NT2/D1 (cell line): ENCODE results near the gene ZCCHC2.

Experiments used
- DNase-seq: peaks from one replicate; pipeline ENCODE4 v3.0.0-alpha.2; 2011; ENCODE audit warnings: low read depth, low spot score
- H3K27me3 ChIP-seq: 2 replicates; pipeline ENCODE4 v1.6.0; 2011; ENCODE audit warnings: mild to moderate bottlenecking; ENCODE audit not compliant: insufficient read length, insufficient read depth
- H3K36me3 ChIP-seq: 2 replicates; pipeline ENCODE4 v1.6.1; 2011; ENCODE audit warnings: mild to moderate bottlenecking, low read length, mixed read lengths; ENCODE audit not compliant: insufficient read depth, insufficient read length
- H3K4me1 ChIP-seq: 2 replicates; pipeline ENCODE4 v1.5.1; 2011; ENCODE audit not compliant: insufficient read depth, insufficient read length
- H3K4me3 ChIP-seq: 2 replicates; pipeline ENCODE4 v1.5.1; 2011; ENCODE audit warnings: low read depth; ENCODE audit not compliant: insufficient read length
- H3K9ac ChIP-seq: 2 replicates; pipeline ENCODE4 v1.6.0; 2011; ENCODE audit warnings: low read depth; ENCODE audit not compliant: insufficient read length
- H3K9me3 ChIP-seq: 2 replicates; pipeline ENCODE4 v1.5.1; 2011; ENCODE audit warnings: mild to moderate bottlenecking, low read length; ENCODE audit not compliant: insufficient read depth
- SUZ12 ChIP-seq: IDR thresholded peaks from 2 replicates; pipeline ENCODE4 v1.6.1; 2011; ENCODE audit not compliant: insufficient read length, insufficient read depth; ENCODE audit errors: extremely low read depth
- YY1 ChIP-seq: IDR thresholded peaks from 2 replicates; pipeline ENCODE4 v1.6.1; 2011; ENCODE audit not compliant: insufficient read length, insufficient read depth
- ZNF274 ChIP-seq: IDR thresholded peaks from 2 replicates; pipeline ENCODE4 v1.6.1; 2011; ENCODE audit warnings: mild to moderate bottlenecking, low read depth, low read length

The ZCCHC2 gene

DNA sequence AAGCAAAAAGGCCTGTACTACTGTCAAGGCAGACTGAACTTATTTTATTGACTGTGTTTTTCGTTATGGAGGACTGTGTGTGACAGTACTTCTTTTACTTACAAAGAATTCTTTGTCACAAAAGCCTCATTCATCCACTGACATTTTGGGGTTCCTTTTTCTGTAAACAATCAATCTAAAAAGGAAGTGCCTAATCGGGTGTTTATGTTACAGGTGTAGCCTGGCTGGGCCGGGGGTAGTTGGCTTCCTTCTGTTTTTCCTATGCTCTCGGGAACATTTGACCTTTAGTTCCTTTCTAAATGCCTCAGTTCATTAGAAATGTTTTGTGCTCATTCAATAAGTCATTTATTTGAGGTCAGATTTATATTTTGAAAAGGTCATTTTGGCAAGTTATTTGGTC is 8.3 kb downstream of the ZCCHC2 start:
- no peaks in the 10 kb centered on the region for H3K9me3 ChIP-seq
- DNase-seq: no peak
- no peak overlapping the region for H3K9ac ChIP-seq
- no peak overlapping the region for H3K4me3 ChIP-seq
- peaks cover 1% of the 10 kb centered on the region for H3K27me3 ChIP-seq
- no peaks in the 10 kb centered on the region for H3K36me3 ChIP-seq
- H3K4me1 ChIP-seq: peaks cover under 1% of the 10 kb centered on the region
- TF ChIP-seq SUZ12 (no peak), ZNF274 (no peak), YY1 (no peak)

- no peaks in the 10 kb centered on the region for H3K9me3 ChIP-seq
- H3K4me3 ChIP-seq: no peak overlapping the region
- no peak for DNase-seq
These were observed 9.1 kb downstream of the ZCCHC2 start for GRCh38 chr18:62531931-62532330.

DNA sequence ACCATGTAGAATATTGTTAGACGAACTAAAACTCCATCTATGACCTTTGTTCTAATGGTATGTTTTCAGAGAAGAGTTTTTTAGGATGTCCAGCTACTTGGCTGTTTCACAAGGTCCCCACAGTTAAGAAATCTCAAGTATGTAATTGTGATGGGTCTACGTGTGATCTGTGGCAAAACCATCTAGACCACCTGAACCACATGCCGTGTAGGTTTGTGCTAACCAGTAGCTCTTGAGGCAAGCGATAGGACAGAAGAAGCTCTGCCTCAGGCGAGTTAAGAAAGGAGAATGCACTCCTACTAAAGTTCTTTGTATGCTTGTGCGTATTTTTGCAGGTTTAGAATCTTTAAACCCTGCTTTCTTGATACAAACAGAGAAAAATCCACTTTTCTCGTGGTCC is 13.2 kb downstream of the ZCCHC2 start:
- DNase-seq: no peak
- H3K36me3 ChIP-seq: peaks cover 3% of the 10 kb centered on the region
- no peaks in the 10 kb centered on the region for H3K9me3 ChIP-seq
- TF ChIP-seq SUZ12 (no peak), ZNF274 (no peak), YY1 (no peak)
- H3K27me3 ChIP-seq: no peaks in the 10 kb centered on the region
- no peaks in the 10 kb centered on the region for H3K4me1 ChIP-seq
- no peak overlapping the region for H3K4me3 ChIP-seq
- no peak overlapping the region for H3K9ac ChIP-seq

More at GRCh38 chr18:62531931-62532330, 9.1 kb downstream of the ZCCHC2 start:
- Histone ChIP-seq H3K36me3 (no peaks in the 10 kb centered on the region), H3K9ac (no peak overlapping the region), H3K27me3 (no peaks in the 10 kb centered on the region), H3K4me1 (no peaks in the 10 kb centered on the region)
- no peak for TF ChIP-seq SUZ12
- no peak for TF ChIP-seq YY1
- TF ChIP-seq ZNF274: no peak

DNA sequence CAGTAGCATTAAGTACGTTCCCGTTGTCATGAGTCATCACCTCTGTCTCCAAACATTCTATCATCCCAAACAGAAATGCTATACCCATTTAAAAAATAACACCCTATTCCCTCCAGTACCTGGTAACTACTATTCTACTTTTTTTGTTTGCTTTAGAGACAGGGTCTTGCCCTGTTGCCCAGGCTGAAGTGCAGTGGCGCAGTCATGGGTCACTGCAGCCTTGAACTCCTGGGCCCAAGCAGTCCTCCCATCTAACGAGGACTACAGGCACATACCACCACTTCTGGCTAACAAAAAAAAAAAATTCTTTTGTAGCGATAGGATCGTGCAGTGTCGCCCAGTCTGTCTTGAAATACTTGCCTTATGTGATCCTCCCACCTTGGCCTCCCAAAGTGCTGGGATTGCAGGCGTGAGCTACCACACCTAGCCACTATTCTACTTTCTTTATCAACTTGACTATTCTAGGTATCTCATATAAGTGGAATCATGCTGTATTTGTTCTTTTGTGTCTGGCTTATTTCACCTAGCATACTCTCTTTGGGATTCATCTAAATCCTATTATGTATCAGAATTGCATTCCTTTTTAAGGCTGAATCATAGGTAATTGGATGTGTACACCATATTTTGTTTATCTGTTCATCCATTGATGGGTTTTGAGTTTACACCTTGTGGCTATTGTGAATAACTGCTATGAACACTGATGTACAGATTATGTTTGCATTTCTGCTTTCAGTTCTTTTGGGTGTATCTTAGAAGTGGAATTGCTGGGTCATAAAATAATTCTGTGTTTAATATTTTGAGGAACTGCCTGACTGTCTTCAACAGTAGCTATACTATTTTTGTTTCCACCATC is 14.4 kb downstream of the ZCCHC2 start:
- DNase-seq: no peak
- TF ChIP-seq SUZ12: no peak
- no peak for TF ChIP-seq ZNF274
- no peak for TF ChIP-seq YY1
- peaks cover 3% of the 10 kb centered on the region for H3K36me3 ChIP-seq
- no peaks in the 10 kb centered on the region for H3K4me1 ChIP-seq
- no peaks in the 10 kb centered on the region for H3K27me3 ChIP-seq
- H3K9me3 ChIP-seq: no peaks in the 10 kb centered on the region
- H3K9ac ChIP-seq: no peak overlapping the region
- no peak overlapping the region for H3K4me3 ChIP-seq

GRCh38 chr18:62537946-62538345 is 15.1 kb downstream of the ZCCHC2 start:
- TF ChIP-seq YY1 (no peak), ZNF274 (no peak), SUZ12 (no peak)
- Histone ChIP-seq H3K9me3 (no peaks in the 10 kb centered on the region), H3K4me1 (no peaks in the 10 kb centered on the region), H3K36me3 (peaks cover 9% of the 10 kb centered on the region), H3K4me3 (no peak overlapping the region), H3K27me3 (no peaks in the 10 kb centered on the region), H3K9ac (no peak overlapping the region)
- DNase-seq: no peak

DNA sequence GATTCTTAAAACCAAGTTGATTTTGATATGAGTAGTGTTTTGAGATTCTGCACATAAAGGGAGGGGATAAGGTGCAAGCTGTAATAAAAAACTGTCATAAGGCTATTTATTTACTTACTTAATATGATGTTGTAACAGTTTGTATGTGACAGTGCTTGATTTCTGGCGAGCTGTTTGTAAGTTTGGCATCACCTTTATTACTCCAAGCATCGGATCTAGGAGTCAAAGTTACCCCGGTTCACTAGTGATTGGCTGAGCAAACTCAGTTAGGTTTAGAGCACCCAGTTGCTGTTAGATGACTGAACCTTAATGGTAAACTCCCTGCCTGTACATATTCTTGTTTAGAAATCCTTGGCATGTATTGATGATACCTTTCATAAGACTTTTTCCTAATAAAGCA is 16.1 kb downstream of the ZCCHC2 start:
- Histone ChIP-seq H3K9me3 (no peaks in the 10 kb centered on the region), H3K4me1 (no peaks in the 10 kb centered on the region)
- TF ChIP-seq YY1 (no peak), ZNF274 (no peak), SUZ12 (no peak)

GRCh38 chr18:62539284-62540165 is 16.7 kb downstream of the ZCCHC2 start:
- no peaks in the 10 kb centered on the region for H3K9me3 ChIP-seq
- DNase-seq: no peak
- peaks cover 17% of the 10 kb centered on the region for H3K36me3 ChIP-seq
- H3K27me3 ChIP-seq: no peaks in the 10 kb centered on the region
- H3K9ac ChIP-seq: no peak overlapping the region
- H3K4me3 ChIP-seq: no peak overlapping the region
- TF ChIP-seq YY1 (no peak), SUZ12 (no peak), ZNF274 (no peak)
- no peaks in the 10 kb centered on the region for H3K4me1 ChIP-seq

More for the DNA sequence above, 16.1 kb downstream of the ZCCHC2 start:
- Histone ChIP-seq H3K9ac (no peak overlapping the region), H3K27me3 (no peaks in the 10 kb centered on the region), H3K36me3 (peaks cover 17% of the 10 kb centered on the region), H3K4me3 (no peak overlapping the region)
- no peak for DNase-seq
